Progenitor cell of endocrine pancreas (in vitro differentiated cells): ENCODE results near the gene FSHR. TPM values are rescaled to one million over a fixed set of nuclear protein-coding genes. Genes with fewer than 3 reads are reported as not detected.

ENCODE experiments used
- DNase-seq: peaks from one replicate; pipeline ENCODE4 v3.0.0; 2021; ENCODE audit warnings: low spot score; ENCODE audit not compliant: unreplicated experiment
- H3K27ac Mint-ChIP-seq: 2 replicates; pipeline ENCODE4 v1.8.0; 2021; ENCODE audit warnings: mild to moderate bottlenecking, moderate library complexity, mixed read lengths
- H3K27me3 Mint-ChIP-seq: 2 replicates; pipeline ENCODE4 v1.8.0; 2021; ENCODE audit warnings: mixed read lengths
- H3K36me3 Mint-ChIP-seq: 2 replicates; pipeline ENCODE4 v1.8.0; 2022; ENCODE audit warnings: mixed read lengths; ENCODE audit not compliant: insufficient read depth
- H3K4me1 Mint-ChIP-seq: 2 replicates; pipeline ENCODE4 v1.8.0; 2021; ENCODE audit warnings: low read depth, mixed read lengths
- H3K4me3 Mint-ChIP-seq: 2 replicates; pipeline ENCODE4 v1.8.0; 2021; ENCODE audit warnings: low read depth, mild to moderate bottlenecking, moderate library complexity, mixed read lengths
- H3K9me3 Mint-ChIP-seq: 2 replicates; pipeline ENCODE4 v1.8.0; 2021; ENCODE audit warnings: low read depth, mixed read lengths
- CTCF ChIP-seq: fragments of 200-600 bp; sonication (generic); IDR thresholded peaks from one replicate; pipeline ENCODE4 v1.5.0; 2021; ENCODE audit warnings: antibody characterized with exemption, mild to moderate bottlenecking; ENCODE audit not compliant: unreplicated experiment
- total RNA-seq: library from RNA; stranded (reverse); gene quantifications from 2 replicates; pipeline ENCODE4 v1.2.1, GENCODE V29; 2021

The FSHR gene
- total RNA-seq, 1 donor from 2014 or later: 0.74 TPM

GRCh38 chr2:48952143-48952542 is 202.2 kb downstream of the FSHR start:
- Mint-ChIP-seq H3K27me3 (no peaks in the 10 kb centered on the region), H3K27ac (no peak overlapping the region), H3K4me3 (no peak overlapping the region), H3K9me3 (no peaks in the 10 kb centered on the region), H3K4me1 (peaks cover 3% of the 10 kb centered on the region), H3K36me3 (no peaks in the 10 kb centered on the region)
- no peak for TF ChIP-seq CTCF
- no peak for DNase-seq

- Mint-ChIP-seq H3K4me1 (peaks cover 2% of the 10 kb centered on the region), H3K27me3 (no peaks in the 10 kb centered on the region), H3K9me3 (no peaks in the 10 kb centered on the region), H3K36me3 (no peaks in the 10 kb centered on the region), H3K27ac (no peak overlapping the region), H3K4me3 (no peak overlapping the region)
- DNase-seq: no peak
- no peak for TF ChIP-seq CTCF
These were observed 205.8 kb downstream of the FSHR start for GRCh38 chr2:48948400-48949125.

- no peak overlapping the region for H3K4me3 Mint-ChIP-seq
- no peaks in the 10 kb centered on the region for H3K36me3 Mint-ChIP-seq
- DNase-seq: no peak
- peaks cover 2% of the 10 kb centered on the region for H3K4me1 Mint-ChIP-seq
- no peak overlapping the region for H3K27ac Mint-ChIP-seq
- no peaks in the 10 kb centered on the region for H3K9me3 Mint-ChIP-seq
- peak; percentile 96 for TF ChIP-seq CTCF
- H3K27me3 Mint-ChIP-seq: no peaks in the 10 kb centered on the region
These were observed 207.8 kb downstream of the FSHR start for GRCh38 chr2:48946449-48947048.

- no peak for DNase-seq
- Mint-ChIP-seq H3K4me3 (no peak overlapping the region), H3K27me3 (no peaks in the 10 kb centered on the region), H3K9me3 (no peaks in the 10 kb centered on the region), H3K36me3 (no peaks in the 10 kb centered on the region), H3K4me1 (peaks cover 2% of the 10 kb centered on the region), H3K27ac (no peak overlapping the region)
- no peak for TF ChIP-seq CTCF
These were observed 209.4 kb downstream of the FSHR start for GRCh38 chr2:48944956-48945355.

GRCh38 chr2:48943436-48943835 is 210.9 kb downstream of the FSHR start:
- Mint-ChIP-seq H3K27me3 (no peaks in the 10 kb centered on the region), H3K4me1 (peaks cover 5% of the 10 kb centered on the region), H3K27ac (no peak overlapping the region), H3K4me3 (no peak overlapping the region), H3K9me3 (no peaks in the 10 kb centered on the region), H3K36me3 (no peaks in the 10 kb centered on the region)
- TF ChIP-seq CTCF: no peak
- DNase-seq: no peak
